Transverse colon (tissue), 4 donors: Measurements from ENCODE around the gene CFAP46.

ENCODE experiments used
- CTCF ChIP-seq, 5 experiments: fragments of 200-600 bp in 3 of 5; fragments of 450-650 bp in 2 of 5; sonication (generic) in 3 of 5; IDR thresholded peaks; 1 replicate in 2 of 5; 2 replicates in 3 of 5; pipeline ENCODE4 v1.5.1; 2016 to 2017; ENCODE audit warnings: antibody characterized with exemption in 5 of 5, inconsistent platforms in 3 of 5, mild to moderate bottlenecking in 2 of 5, moderate library complexity in 1 of 5
- POLR2A ChIP-seq: fragments of 450-650 bp; IDR thresholded peaks from one replicate; pipeline ENCODE4 v1.6.1; 2016; ENCODE audit warnings: antibody characterized with exemption, mild to moderate bottlenecking, moderate library complexity
- POLR2AphosphoS5 ChIP-seq, 3 donors: sonication (generic); formaldehyde crosslinking; IDR thresholded peaks; one replicate each; pipeline ENCODE4 v1.6.1; 2016; ENCODE audit warnings: antibody characterized with exemption in 3 of 3

GRCh38 chr10:132955479-132955878 lies 13.1 kb upstream of the CFAP46 start:
- TF ChIP-seq POLR2AphosphoS5 (IDR thresholded peaks at IDR 0.05) (no peak), CTCF (IDR thresholded peaks at IDR 0.05) (no peak), POLR2A (no peak)
